ENCODE measurements around the gene RNF5. TPM values are rescaled to one million over a fixed set of nuclear protein-coding genes. Genes with fewer than 3 reads are reported as not detected.

Gene RNF5
- total and polyA plus RNA-seq, 9 of the 15 experiments (the other 6 are each of a cell fraction or from before 2014, with no cell fraction given), result 62.2 to 245 (median 129) TPM

- TF ChIP-seq GABPA (tag; conservative IDR thresholded peaks at IDR 0.05; ENCODE audit: low read depth) (peak; percentile 92), STAT5A (IDR thresholded peaks at IDR 0.05; ENCODE audit: borderline replicate concordance, low read length) (no peak), MEF2A (IDR thresholded peaks at IDR 0.05; ENCODE audit: control insufficient read depth, low read depth, low read length) (no peak), ZNF282 (CRISPR knock-in tag; IDR thresholded peaks at IDR 0.05) (no peak), ZBTB11 (CRISPR knock-in tag; IDR thresholded peaks at IDR 0.05) (peak in 2 of 3 experiments; percentile 69 to 94; a peak in 4 of 6 replicates), ZNF324 (CRISPR knock-in tag; IDR thresholded peaks at IDR 0.05) (no peak), HIVEP1 (CRISPR knock-in tag; IDR thresholded peaks at IDR 0.05) (no peak), PPARD (CRISPR knock-in tag; IDR thresholded peaks at IDR 0.05) (no peak), SP1 (CRISPR knock-in tag; IDR thresholded peaks at IDR 0.05) (no peak), TBL1XR1 (IDR thresholded peaks at IDR 0.05; ENCODE audit: low read length in 2 of 2) (no peak), E2F6 (IDR thresholded peaks at IDR 0.05; ENCODE audit: borderline replicate concordance in 1 of 2, extremely low read depth in 1 of 2, insufficient read depth in 1 of 2, insufficient read length in 1 of 2, low read depth in 1 of 2, low read length in 1 of 2, poor library complexity in 1 of 2, severe bottlenecking in 1 of 2) (no peak), HMG20A (CRISPR knock-in tag; conservative IDR thresholded peaks at IDR 0.05) (no peak), ZNF316 (IDR thresholded peaks at IDR 0.05) (no peak), GABPB2 (CRISPR knock-in tag; conservative IDR thresholded peaks at IDR 0.05) (no peak), ETS2 (tag; IDR thresholded peaks at IDR 0.05; ENCODE audit: borderline replicate concordance, poor library complexity, severe bottlenecking) (no peak), ZMIZ1 (IDR thresholded peaks at IDR 0.05; ENCODE audit: low read depth in 2 of 2, low read length in 2 of 2) (no peak), HMGN3 (IDR thresholded peaks at IDR 0.05; ENCODE audit: borderline replicate concordance, extremely low read depth, insufficient read length, low read depth, low read length) (no peak), NUFIP1 (IDR thresholded peaks at IDR 0.05; ENCODE audit: partially characterized antibody) (no peak), ZNF717 (CRISPR knock-in tag; IDR thresholded peaks at IDR 0.05) (no peak), GTF2A2 (tag; IDR thresholded peaks at IDR 0.05) (no peak), TCF7 (IDR thresholded peaks at IDR 0.05; ENCODE audit: borderline replicate concordance) (no peak), TSC22D4 (tag; IDR thresholded peaks at IDR 0.05) (no peak)
Observed at GRCh38 chr6:32192608-32193039, 14.4 kb downstream of the RNF5 start, which contains the start of gene GPSM3 (continued).

Data from K562 (cell line).